GM12891 (cell line): ENCODE results near the gene TMEM74B.
"Not testable (repeated sequence)": the region's sequence is repeated elsewhere in the genome, so short reads cannot be mapped to it uniquely, and the experiment has no call there.

Source experiments
- DNase-seq: peaks from one replicate; pipeline ENCODE4 v3.0.0; 2011; ENCODE audit warnings: low spot score; ENCODE audit not compliant: insufficient read length
- FAIRE-seq: peaks from 2 replicates; lab custom pipeline; 2011; peaks lifted over from hg19 to GRCh38; lab: Jason Lieb, UNC
- PAX5 ChIP-seq: IDR thresholded peaks from 2 replicates; pipeline ENCODE4 v1.6.1; 2011; ENCODE audit warnings: low read length, moderate library complexity, mild to moderate bottlenecking; ENCODE audit not compliant: insufficient read depth, severe bottlenecking
- POLR2A ChIP-seq: IDR thresholded peaks from 2 replicates; pipeline ENCODE4 v1.6.1; 2011; ENCODE audit warnings: low read depth, low read length, control low read depth
- POLR2AphosphoS5 ChIP-seq: IDR thresholded peaks from 2 replicates; pipeline ENCODE4 v1.6.1; 2011; ENCODE audit warnings: low read depth, low read length, control low read depth
- POU2F2 ChIP-seq: IDR thresholded peaks from 2 replicates; pipeline ENCODE4 v1.6.1; 2011; ENCODE audit warnings: low read depth, mild to moderate bottlenecking, control low read depth, low read length, moderate library complexity
- SPI1 ChIP-seq: IDR thresholded peaks from 2 replicates; pipeline ENCODE4 v1.6.1; 2011; ENCODE audit warnings: low read depth, low read length, control low read depth
- TAF1 ChIP-seq: IDR thresholded peaks from 2 replicates; pipeline ENCODE4 v1.6.1; 2011; ENCODE audit warnings: low read depth, low read length, control low read depth

TMEM74B gene

GRCh38 chr20:1150218-1150617 is 34.6 kb downstream of the TMEM74B start:
- DNase-seq: no peak
- TF ChIP-seq POLR2A (no peak), TAF1 (no peak), POLR2AphosphoS5 (no peak), POU2F2 (no peak), SPI1 (no peak), PAX5 (no peak)
- FAIRE-seq: no peak

GRCh38 chr20:1149812-1150211 is 35.0 kb downstream of the TMEM74B start:
- DNase-seq: not testable (repeated sequence)
- peak; percentile 66 for FAIRE-seq

- FAIRE-seq (no peak), DNase-seq (no peak)
- no peak for TF ChIP-seq TAF1
- TF ChIP-seq PAX5: no peak
- no peak for TF ChIP-seq POU2F2
- TF ChIP-seq POLR2AphosphoS5: no peak
- TF ChIP-seq SPI1: no peak
- TF ChIP-seq POLR2A: no peak
Observed at GRCh38 chr20:1146957-1147356, 37.8 kb downstream of the TMEM74B start.

GRCh38 chr20:1144401-1145172 is 40.2 kb downstream of the TMEM74B start:
- DNase-seq: no peak
- FAIRE-seq: no peak
- TF ChIP-seq POU2F2 (no peak), TAF1 (no peak), POLR2A (no peak), SPI1 (no peak), PAX5 (no peak), POLR2AphosphoS5 (no peak)

GRCh38 chr20:1137236-1137635 is 47.5 kb downstream of the TMEM74B start:
- FAIRE-seq (no peak), DNase-seq (no peak)
- no peak for TF ChIP-seq POLR2A
- TF ChIP-seq POLR2AphosphoS5: no peak
- no peak for TF ChIP-seq PAX5
- no peak for TF ChIP-seq SPI1
- no peak for TF ChIP-seq POU2F2
- no peak for TF ChIP-seq TAF1

- DNase-seq (no peak), FAIRE-seq (no peak)
- TF ChIP-seq TAF1: no peak
- no peak for TF ChIP-seq PAX5
- TF ChIP-seq SPI1: no peak
- no peak for TF ChIP-seq POLR2A
- TF ChIP-seq POU2F2: no peak
- TF ChIP-seq POLR2AphosphoS5: no peak
Observed at GRCh38 chr20:1134836-1135235, 49.9 kb downstream of the TMEM74B start.

GRCh38 chr20:1134355-1134754 is 50.4 kb downstream of the TMEM74B start:
- DNase-seq (no peak), FAIRE-seq (no peak)
- TF ChIP-seq SPI1 (no peak), POLR2AphosphoS5 (no peak), POLR2A (no peak), TAF1 (no peak), PAX5 (no peak), POU2F2 (no peak)

GRCh38 chr20:1131354-1131753 is 53.4 kb downstream of the TMEM74B start:
- no peak for DNase-seq
- no peak for TF ChIP-seq POLR2A
- TF ChIP-seq POLR2AphosphoS5: no peak
- no peak for TF ChIP-seq POU2F2
- TF ChIP-seq PAX5: no peak
- TF ChIP-seq TAF1: no peak
- FAIRE-seq: no peak

GRCh38 chr20:1130847-1131246 is 53.9 kb downstream of the TMEM74B start:
- no peak for TF ChIP-seq POU2F2
- TF ChIP-seq SPI1: peak; percentile 86
- peak; percentile 60 for FAIRE-seq
- DNase-seq: no peak
